Measurements from ENCODE around the gene CAV3.

- TF ChIP-seq CTCF (IDR thresholded peaks at IDR 0.05) (no peak), POLR2A (IDR thresholded peaks at IDR 0.05) (no peak)
These were observed 4.1 kb upstream of the CAV3 start for GRCh38 chr3:8729479-8729878.

All from body of pancreas (tissue), 4 donors.